Fibroblast of peridontal ligament (primary cell): Measurements from ENCODE around the gene KLHL35.
A peak's percentile ranks its signal among the peaks of the same experiment; 100 is the strongest.

ENCODE experiments used
- DNase-seq: peaks from one replicate; pipeline ENCODE4 v3.0.0-alpha.2; 2010; ENCODE audit errors: extremely low read depth

The KLHL35 gene

GRCh38 chr11:75442161-75442885, 9.3 kb upstream of the KLHL35 start:
- no peak for DNase-seq

- no peak for DNase-seq
These were observed 8.8 kb upstream of the KLHL35 start for GRCh38 chr11:75441804-75442132.

- no peak for DNase-seq
These were observed 8.2 kb upstream of the KLHL35 start for GRCh38 chr11:75440960-75441803.

- no peak for DNase-seq
These were observed 6.6 kb upstream of the KLHL35 start for GRCh38 chr11:75439495-75440120.

- no peak for DNase-seq
These were observed 6.0 kb upstream of the KLHL35 start for GRCh38 chr11:75439026-75439425.

- DNase-seq, result no peak
These were observed 5.1 kb upstream of the KLHL35 start for GRCh38 chr11:75437966-75438659.

GRCh38 chr11:75436806-75437205, 3.8 kb upstream of the KLHL35 start:
- DNase-seq, result no peak

- no peak for DNase-seq
These were observed 2.5 kb upstream of the KLHL35 start for GRCh38 chr11:75435571-75435925.

GRCh38 chr11:75434886-75435570, 2.0 kb upstream of the KLHL35 start:
- DNase-seq, result no peak

GRCh38 chr11:75434051-75434450, 1.0 kb upstream of the KLHL35 start:
- DNase-seq, result no peak

GRCh38 chr11:75433443-75433842, 440 bp upstream of the KLHL35 start:
- no peak for DNase-seq

GRCh38 chr11:75431533-75432525, 1.2 kb downstream of the KLHL35 start:
- no peak for DNase-seq

GRCh38 chr11:75430714-75431532, 2.1 kb downstream of the KLHL35 start:
- DNase-seq, result no peak

GRCh38 chr11:75429902-75430713, 2.9 kb downstream of the KLHL35 start:
- DNase-seq, result peak; percentile 47

GRCh38 chr11:75429641-75429901, 3.4 kb downstream of the KLHL35 start:
- DNase-seq, result no peak

- no peak for DNase-seq
These were observed 3.9 kb downstream of the KLHL35 start for GRCh38 chr11:75428989-75429640.

- DNase-seq, result peak; percentile 93
These were observed 4.7 kb downstream of the KLHL35 start for GRCh38 chr11:75428281-75428724.

- DNase-seq, result no peak
These were observed 5.8 kb downstream of the KLHL35 start for GRCh38 chr11:75427181-75427580.
